T-helper 22 cell (primary cell): Measurements from ENCODE around the gene ACOT6.
"Not testable (repeated sequence)": the region's sequence is repeated elsewhere in the genome, so short reads cannot be mapped to it uniquely, and the experiment has no call there.

Experiments used
- DNase-seq: peaks from one replicate; pipeline ENCODE4 v3.0.0-alpha.2; 2020; ENCODE audit warnings: low read depth

Gene ACOT6

DNA sequence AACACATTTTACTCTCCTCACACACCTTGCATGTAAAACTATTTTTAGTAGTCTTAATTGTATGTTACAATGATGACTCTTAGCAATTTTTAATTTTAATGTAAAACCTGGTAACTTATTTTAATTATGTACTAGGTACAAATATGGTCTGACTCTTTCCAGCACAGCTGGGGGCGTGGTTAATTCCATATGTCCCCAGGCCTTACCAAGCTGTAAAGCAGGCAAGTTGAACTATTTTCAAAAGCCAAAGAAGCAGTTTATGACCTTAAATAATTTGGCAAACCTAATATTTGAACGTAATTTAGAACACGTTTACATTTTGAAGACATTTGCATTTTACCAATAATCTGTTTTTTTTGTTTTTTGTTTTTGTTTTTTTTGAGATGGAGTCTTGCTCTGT lies 9.3 kb upstream of the ACOT6 start:
- no peak for DNase-seq

DNA sequence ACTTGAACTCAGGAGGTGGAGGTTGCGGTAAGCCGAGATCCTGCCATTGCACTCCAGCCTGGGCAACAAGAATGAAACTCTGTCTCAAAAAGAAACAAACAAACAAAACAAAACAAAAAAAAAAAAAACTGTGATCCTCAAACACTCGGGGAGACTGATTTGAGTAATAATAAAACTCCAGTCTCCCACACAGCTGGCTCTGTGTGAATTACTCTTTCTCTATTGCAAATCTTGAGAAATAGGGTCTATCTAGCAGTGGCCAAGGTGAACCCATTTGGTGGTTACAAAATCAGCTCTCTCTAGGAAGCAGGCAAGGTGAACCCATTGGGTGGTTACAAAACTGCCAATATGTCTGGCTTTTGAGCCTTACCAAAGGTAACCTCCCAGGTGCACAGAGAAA lies 6.0 kb upstream of the ACOT6 start:
- DNase-seq, result no peak

DNA sequence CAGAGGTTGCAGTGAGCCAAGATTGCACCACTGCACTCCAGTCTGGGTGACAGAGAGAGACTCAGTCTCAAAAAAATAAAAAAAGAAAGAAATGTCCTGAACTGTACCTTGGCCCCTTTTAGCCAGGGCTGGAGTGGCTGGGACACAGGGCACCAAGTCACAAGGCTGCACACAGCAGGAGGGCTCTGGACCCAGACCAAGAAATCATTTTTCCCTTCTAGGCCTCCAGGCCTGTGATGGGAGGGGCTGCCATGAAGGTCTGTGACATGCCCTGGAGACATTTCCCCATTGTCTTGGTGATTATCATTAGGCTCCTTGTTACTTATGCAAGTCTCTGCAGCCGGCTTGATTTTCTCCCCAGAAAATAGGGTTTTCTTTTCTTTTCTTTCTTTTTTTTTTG lies 5.1 kb upstream of the ACOT6 start:
- no peak for DNase-seq

DNA sequence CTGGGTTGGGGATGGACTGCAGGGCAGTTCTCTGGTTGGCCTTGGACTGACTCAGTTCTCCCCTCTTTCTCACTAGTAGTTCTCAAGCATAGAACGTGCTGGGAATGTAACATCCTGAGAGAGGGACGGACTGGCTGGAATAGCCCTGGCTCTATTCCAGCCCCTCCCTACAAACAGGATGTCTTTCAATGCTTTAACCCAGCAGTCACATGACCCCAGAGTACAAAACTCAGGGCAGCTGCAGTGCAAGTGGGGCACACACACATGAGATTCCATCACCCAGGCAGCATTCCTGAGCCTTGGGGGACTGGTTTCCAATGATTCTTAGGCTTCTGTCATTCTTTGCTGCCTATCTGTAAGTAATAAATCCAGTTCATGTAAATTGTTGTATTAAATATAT lies 1.6 kb upstream of the ACOT6 start:
- DNase-seq, result no peak

DNA sequence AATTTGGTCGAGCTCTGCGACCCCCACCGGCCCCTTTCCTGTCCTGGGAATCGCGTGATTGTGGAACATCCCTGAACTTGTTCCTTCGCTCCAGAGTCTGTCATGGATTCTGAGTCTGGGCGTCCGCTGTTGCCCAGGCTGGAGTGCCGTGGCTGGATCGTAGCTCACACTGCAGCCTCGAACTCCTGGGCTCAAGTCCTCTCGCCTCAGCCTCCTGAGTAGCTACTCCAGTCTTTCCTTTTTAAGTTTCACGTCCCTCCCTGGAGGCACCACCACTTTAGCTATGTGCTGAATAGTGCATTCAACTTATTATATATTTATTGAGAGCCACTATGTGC lies 698 bp downstream of the ACOT6 start:
- no peak for DNase-seq

DNA sequence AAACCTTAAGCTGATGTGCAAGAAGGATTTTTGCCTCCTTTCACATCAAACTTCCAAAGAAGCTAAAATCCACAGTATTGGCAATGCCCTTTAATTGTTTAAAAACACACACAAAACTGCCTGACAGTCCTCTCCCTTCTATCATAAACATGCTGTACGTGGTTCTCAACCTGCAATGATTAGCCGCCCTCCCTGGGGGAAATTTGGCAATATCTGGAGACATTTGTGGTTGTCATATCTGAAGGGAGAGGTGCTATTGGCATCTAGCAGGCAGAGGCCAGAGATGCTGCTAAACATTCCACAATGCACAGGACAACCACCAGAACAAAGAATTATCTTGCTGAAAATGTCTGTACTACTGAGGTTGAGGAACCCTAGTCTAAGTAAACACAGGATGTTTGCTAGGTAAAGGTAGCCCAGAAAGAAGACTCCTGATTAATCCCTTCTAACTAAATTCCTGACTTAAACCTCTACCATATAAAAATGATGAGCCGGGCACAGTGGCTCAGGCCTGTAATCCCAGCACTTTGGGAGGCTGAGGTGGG lies 1.2 kb downstream of the ACOT6 start:
- DNase-seq, result no peak

DNA sequence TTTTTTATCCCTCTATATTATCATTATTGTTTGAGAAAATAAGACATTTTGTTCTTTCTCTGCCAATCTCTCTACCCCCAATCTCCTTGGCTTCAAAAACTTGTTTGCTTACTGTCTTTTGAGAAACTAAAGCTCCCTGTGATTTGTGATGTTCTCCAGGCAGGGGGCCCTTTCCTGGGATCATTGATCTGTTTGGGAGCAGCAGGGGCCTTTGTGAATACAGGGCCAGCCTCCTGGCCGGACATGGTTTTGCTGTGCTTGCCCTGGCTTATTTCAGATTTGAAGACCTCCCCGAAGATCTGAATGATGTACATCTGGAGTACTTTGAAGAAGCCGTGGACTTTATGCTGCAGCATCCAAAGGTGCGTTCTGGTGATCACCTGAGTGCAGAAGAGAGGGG lies 4.5 kb downstream of the ACOT6 start:
- DNase-seq, result no peak

DNA sequence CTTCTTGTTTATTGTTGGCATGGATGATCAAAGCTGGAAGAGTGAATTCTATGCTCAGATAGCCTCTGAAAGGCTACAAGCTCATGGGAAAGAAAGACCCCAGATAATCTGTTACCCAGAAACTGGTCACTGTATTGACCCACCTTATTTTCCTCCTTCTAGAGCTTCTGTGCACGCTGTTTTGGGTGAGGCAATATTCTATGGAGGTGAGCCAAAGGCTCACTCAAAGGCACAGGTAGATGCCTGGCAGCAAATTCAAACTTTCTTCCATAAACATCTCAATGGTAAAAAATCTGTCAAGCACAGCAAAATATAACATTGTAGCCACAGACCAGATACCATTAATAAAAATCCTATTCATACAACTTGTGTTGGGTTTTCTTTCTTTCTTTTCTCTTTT lies 7.2 kb downstream of the ACOT6 start:
- DNase-seq, result no peak

DNA sequence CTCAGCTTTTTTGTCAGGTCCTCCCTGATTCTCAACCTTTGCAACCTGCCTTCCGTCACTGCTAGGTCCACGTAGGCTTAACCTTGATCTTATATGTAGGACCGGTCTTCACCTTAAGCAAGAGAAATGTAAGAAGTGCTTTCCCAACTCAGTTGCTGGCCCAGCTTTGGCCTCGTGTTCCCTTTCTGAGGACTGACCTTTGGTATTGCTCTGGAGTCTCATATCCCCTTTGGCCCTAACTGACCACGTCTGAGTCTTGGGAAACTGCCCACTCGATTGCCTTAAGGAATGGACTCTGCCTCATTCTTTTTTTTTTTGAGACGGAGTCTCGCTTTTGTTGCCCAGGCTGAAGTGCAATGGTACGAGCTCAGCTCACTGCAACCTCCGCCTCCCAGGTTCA lies 8.0 kb downstream of the ACOT6 start:
- DNase-seq, result no peak

DNA sequence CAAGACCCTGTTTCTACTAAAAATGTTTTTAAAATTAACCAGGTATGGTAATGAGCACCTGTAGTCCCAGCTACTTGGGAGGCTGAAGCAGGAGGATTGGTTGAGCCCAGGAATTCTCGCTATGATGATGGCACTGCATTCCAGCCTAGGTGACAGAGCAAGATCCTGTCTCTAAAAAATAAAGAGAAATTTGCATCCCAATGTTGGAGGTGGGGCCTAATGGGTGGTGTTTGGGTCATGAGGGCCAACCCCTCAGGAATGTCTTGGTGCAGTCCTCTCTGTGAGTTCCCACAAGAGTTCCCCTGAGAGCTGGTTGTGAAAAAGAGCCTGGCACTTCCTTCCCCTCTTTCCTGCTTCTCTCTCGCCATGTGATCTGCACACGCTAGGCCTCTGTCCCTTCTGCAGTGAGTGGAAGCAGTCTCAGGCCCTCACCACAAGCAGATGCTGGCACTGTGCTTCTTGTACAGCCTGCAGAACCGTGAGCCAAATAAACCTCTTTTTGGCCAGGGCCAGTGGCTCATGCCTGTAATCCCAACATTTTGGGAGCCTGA lies 11.3 kb downstream of the ACOT6 start:
- no peak for DNase-seq

DNA sequence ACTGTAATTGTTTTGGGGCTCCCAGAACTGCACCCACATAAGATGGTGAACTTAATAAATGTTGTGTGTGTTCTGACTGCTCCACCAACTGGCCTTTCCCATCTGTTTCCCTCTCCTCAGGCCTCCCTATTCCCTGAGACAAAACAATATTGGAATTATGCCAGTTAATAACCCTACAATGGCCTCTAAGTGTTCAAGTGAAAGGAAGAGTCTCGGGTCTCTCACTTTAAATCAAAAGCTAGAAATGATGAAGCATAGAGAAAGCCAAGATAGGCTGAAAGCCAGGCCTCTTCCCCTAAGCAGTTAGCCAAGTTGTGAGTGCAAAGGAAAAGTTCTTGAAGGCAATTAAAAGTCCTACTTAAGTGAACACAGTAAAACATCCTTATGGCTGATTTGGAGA lies 13.4 kb downstream of the ACOT6 start:
- DNase-seq, result no peak

DNA sequence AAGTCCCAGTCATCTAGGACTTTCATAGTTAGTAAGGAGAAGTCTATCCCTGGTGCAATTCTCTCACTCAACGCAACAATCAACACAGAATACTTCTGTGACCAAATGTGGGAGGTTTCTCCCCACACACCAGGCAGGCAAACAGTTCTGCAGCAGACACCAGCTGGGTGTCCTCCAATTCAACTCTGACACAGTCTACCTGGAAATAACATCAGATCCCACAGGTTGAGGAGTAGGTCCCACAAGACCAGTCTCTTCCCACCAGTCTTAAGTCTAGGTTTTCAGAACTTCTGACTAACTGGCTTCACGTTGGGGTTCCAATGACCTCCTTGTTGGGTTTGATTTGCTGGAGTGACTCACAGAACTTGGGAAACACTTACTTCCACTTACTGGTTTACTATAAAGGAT lies 14.8 kb downstream of the ACOT6 start:
- DNase-seq, result no peak

DNA sequence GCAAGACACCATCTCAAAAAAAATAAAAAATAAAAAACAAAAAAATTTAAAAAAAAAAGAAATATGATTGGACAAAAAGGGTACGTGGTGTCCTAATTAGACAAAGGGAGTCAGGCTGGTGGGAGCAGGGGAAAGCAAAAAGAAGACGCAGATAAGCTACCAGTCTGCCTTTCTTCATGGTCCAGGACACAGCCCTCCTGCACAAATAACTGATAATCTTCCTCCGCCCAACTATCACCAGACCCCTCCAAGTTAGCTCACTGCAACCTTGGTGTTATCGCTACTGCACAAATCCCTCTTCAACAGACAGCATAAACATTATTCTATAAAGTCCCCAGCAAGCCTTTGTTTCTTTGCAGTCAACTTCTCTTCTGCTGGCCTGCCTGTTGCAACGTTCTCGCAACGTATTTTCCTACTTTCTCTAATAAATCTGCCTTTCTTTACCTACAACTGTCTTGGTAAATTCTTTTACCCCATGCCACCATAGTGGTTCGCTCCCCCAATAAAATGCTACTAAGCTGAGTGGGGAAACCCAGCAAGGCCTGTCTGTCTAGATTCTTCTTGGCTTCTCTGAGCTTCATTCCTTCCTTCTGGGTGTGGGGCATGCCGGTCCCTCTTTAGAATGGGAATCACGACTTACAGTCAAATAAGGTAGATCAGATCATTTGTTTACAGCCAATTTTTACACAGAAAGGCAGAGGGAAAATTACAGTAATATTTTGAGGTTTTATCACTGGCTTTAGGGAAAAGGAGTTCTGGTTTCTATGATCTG lies 17.9 kb downstream of the ACOT6 start:
- DNase-seq, result no peak

DNA sequence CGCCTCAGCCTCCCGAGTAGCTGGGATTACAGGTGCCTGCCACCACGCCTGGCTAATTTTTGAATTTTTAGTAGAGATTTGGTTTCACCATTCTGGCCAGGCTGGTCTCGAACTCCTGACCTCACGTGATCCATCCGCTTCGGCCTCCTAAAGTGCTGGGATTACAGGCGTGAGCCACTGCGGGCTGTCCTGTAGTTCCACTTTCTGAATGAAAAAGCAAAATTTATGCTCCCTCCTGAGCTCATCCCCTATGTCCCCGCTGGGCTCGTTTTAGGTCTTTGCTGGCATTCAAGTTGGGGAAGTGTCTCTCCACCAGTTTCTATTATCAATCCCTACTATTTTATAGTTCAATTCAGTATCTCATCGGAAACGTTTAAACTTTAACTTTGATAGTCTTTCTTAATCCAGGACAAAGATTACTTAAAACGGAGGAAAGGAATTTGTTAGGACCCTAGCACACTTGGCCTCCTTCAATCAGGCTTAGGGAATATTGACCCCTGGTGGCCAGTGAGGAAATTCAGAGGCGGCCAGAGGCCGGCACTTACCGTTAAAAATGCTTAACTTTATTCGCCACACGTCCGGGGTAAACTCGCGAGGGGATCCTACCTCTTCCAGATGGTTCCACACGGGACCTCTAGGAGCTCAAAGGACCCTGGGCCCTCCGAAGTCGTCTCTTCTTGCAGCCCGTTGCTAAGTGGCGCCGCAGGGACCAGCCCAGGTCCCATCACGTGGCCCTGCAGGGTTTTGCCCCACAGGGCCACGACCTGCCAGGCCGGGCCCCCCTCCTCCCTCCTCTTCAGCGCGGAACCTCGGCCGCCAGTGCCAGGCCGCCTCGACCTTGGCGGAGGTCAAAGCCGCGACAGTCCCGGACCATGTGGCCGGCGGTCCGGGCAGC lies 21.0 kb downstream of the ACOT6 start:
- peak; percentile 4 for DNase-seq

DNA sequence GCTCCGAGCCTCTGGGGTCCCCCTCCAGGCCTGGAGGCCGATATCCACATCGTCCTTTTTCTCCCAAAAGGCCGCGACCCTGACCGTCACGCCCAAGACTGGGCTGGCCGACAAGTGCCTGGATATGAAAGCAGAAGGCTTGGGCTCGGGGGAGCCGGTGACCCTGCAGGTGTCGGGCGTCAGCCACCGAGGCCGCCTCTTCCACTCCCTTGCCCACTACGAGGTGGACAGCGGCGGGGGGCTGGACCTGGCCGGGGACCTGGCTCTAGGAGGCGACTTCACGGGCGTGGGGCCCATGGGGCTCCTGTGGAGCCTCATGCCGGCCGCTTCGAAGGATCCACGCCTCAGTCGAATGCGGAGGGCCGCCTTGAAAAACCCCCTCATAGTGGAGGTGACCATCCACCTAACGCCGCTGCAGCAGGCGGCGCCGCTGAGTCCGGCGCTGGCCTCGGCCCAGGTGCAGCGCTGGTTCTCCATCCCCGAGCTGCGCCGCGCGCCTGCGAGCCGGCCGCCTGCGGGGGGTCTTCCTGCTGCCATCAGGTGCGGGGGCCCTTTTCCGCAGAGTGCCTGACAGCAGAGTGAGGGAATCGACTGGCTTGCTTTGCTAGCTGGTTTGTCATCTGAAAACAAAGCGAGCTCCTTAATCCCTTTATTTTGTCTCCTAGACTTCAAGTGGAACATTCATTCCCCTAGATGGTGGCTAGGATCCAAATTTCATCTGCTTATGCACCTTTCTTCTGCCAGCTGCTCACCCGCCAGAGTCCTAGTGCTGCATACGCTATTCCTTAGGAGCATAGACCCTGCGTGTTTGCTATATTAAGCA lies 21.9 kb downstream of the ACOT6 start:
- no peak for DNase-seq

DNA sequence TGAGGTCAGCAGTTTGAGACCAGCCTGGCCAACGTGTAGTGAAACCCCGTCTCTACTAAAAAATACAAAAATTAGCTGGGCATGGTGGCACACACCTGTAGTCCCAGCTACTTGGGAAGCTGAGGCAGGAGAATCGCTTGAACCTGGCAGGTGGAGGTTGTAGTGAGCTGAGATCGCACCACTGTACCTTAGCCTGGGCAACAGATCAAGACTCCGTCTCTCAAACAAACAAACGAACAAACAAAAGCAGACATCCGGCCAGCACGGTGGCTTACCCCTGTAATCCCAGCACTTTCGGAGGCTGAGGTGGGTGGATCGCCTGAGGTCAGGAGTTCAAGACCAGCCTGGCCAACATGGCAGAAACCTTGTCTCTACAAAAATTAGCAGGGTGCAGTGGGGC lies 24.0 kb downstream of the ACOT6 start:
- not testable (repeated sequence) for DNase-seq

DNA sequence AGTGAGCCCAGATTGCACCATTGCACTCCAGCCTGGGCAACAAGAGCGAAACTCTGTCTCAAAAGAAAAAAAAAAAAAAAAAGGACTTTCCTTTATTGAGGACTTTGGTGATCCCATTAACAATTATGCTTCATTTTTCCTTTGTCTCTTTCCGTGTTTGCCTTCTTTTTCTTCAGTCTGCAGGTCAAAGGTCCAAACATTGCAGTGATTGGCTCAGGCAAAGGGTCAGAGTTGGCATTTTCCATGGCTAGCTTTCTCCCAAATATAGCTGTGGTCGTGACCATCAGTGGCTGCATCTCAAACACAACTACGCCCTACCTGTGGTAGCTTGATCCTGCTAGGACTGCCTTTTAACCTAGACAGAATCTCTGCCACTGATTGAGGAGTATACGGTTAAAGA lies 25.5 kb downstream of the ACOT6 start:
- DNase-seq, result no peak

DNA sequence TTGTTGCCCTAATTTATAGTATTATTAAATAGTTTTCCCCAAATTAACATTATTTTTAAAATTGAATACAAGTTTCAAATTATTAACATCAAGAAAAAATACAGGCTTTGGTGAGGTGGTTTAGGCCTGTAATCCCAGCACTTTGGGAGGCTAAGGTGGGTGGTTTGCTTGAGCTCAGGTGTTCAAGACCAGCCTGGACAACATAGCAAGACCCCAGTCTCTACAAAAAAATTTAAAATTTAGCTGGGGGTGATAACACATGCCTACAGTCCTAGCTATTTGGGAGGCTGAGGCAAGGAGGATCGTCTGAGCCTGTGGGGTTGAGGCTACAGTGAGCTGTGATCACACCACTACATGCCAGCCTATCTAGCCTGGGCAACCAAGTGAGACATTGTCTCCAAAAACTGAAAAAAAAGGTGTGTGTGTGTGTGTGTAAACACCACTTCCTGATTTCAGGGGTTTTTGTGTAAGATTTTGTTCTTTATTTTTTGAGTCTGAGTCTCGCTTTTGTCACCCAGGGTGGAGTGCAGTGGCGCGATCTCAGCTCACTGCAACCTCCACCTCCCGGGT lies 28.6 kb downstream of the ACOT6 start:
- DNase-seq, result no peak

DNA sequence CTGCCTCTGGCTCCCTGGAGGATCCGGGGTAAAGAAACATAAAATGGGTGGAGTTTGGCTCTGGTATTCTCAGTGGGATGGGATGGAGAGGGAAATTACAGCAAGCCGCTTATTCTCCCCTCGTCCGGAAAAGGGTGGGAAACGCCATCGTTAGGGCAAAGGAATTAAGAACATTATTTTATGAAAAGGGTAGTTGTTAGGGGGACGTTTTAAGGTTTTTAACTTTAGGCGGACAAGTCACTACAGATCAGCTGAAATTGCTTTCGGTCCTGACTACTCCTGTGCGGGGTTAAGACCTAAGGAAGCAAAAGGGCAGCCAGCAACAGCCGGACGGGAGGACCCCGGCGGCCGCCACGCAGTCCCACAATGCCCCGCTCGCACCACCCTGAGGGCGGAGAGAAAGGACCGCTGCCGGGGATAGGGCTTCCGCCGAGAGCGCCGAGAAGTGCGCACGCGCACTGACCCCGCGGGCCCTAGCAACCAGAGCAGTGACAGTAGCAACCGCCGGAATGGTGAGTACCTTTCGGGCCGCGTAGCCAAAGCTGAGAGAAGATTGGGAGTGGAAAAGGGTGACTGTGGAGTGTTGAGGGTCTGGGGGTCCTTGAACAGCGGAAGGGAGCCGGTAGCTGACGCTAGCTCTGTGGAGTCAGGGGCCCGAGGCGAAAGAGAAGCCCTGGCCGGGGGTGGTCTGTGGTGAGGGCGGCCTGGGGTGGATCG lies 32.4 kb downstream of the ACOT6 start, which contains the start of gene DNAL1:
Gene DNAL1 (plus strand): TSS at position 456 of the 717 bp plus-strand sequence. CDS start 54 bp downstream, at position 510.
- peak; percentile 78 for DNase-seq

DNA sequence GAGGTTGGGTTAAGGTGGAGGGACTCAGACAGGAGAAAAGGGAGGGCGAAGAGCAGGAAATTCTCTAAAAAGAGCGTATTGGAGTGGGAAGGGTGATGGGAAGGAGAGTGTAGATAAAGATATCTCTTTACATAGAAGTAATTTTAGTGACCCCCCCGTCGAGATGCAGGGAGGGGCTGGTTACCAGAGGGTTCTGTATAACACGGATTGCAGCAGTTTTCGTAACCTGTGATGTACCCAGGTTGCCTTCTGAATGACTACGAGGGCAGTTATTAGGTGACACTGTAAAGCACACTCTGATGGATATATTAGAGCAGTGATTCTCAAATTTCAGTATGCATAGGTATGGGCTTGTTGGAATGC lies 32.9 kb downstream of the ACOT6 start:
- no peak for DNase-seq

DNA sequence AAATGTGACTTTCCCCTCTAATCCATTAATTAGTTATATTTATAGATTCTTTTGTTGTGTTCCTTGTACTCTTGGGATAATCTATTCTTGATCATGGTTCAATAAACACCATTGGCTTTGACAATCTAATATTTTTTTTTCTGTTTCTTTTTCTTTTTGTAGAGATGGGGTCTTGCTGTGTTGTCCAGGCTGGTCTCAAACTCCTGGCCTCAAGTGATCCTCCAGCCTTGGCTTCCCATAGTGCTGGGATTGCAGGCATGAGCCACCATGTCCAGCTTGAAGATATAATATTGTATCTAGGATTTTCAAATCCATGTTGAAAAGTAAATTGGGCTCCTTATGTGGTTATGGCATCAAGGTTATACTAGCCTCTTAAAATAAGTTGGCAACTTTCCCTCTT lies 38.7 kb downstream of the ACOT6 start:
- DNase-seq, result no peak
